Prostate gland (tissue), 2 donors: Measurements from ENCODE around the gene ADGRG7. TPM values are rescaled to one million over a fixed set of nuclear protein-coding genes. Genes with fewer than 3 reads are reported as not detected.
A peak's percentile ranks its signal among the peaks of the same experiment; 100 is the strongest.

ENCODE experiments used
- DNase-seq: peaks from one replicate; pipeline ENCODE4 v3.0.0-alpha.2; 2019; ENCODE audit warnings: low spot score
- H3K27ac ChIP-seq, 2 donors: fragments of 200-600 bp; sonication (generic); 2 replicates each; pipeline ENCODE4 v1.5.1; 2017 to 2019
- H3K27me3 ChIP-seq: fragments of 200-600 bp; sonication (generic); replicated peaks from 2 replicates; pipeline ENCODE4 v1.5.1; 2019; ENCODE audit not compliant: insufficient read depth
- H3K36me3 ChIP-seq, 2 donors: fragments of 200-600 bp; sonication (generic); 1 replicate in 1 of 2; 2 replicates in 1 of 2; pipeline versions ENCODE4 v1.5.1 to v1.8.1; 2017 to 2019
- H3K4me1 ChIP-seq: fragments of 200-600 bp; sonication (generic); replicated peaks from 2 replicates; pipeline ENCODE4 v1.5.1; 2019
- H3K4me3 ChIP-seq, 2 donors: fragments of 200-600 bp; sonication (generic); 2 replicates each; pipeline ENCODE4 v1.5.1; 2017 to 2019
- H3K9me3 ChIP-seq: fragments of 200-600 bp; sonication (generic); 2 replicates; pipeline ENCODE4 v1.5.1; 2017
- POLR2A ChIP-seq: fragments of 450-650 bp; IDR thresholded peaks from one replicate; pipeline ENCODE4 v1.6.1; 2016; ENCODE audit warnings: antibody characterized with exemption, mild to moderate bottlenecking
- POLR2AphosphoS5 ChIP-seq: sonication (generic); formaldehyde crosslinking; IDR thresholded peaks from one replicate; pipeline ENCODE4 v1.6.1; 2017; ENCODE audit warnings: antibody characterized with exemption
- WGBS: methylation state at CpG from one replicate; pipeline ENCODE4 v1.1.5; 2018; 5-methylcytosine and 5-hydroxymethylcytosine counted together
- intact Hi-C: fragments of 100-400 bp; cut with DNase I; formaldehyde crosslinking; loops from one replicate; pipeline ENCODE4 v1.14.2; 2022
- total RNA-seq, 2 donors: library from RNA; depleted of rRNA; stranded (reverse); fragments of >200 nt; gene quantifications; one replicate each; pipeline ENCODE4 v1.1.0, GENCODE V29; 2016
- TF ChIP-seq, protein P1 (sequence below), 4 experiments: fragments of 200-600 bp in 2 of 4; fragments of 450-650 bp in 2 of 4; sonication (generic) in 2 of 4; IDR thresholded peaks; 1 replicate in 3 of 4; 2 replicates in 1 of 4; pipeline ENCODE4 v1.5.1; 2016 to 2019; ENCODE audit warnings: antibody characterized with exemption in 4 of 4, mild to moderate bottlenecking in 2 of 4, moderate library complexity in 2 of 4

Gene ADGRG7
- total RNA-seq, 2 donors from 2014 or later, result 0.68 TPM; not detected in 1

DNA sequence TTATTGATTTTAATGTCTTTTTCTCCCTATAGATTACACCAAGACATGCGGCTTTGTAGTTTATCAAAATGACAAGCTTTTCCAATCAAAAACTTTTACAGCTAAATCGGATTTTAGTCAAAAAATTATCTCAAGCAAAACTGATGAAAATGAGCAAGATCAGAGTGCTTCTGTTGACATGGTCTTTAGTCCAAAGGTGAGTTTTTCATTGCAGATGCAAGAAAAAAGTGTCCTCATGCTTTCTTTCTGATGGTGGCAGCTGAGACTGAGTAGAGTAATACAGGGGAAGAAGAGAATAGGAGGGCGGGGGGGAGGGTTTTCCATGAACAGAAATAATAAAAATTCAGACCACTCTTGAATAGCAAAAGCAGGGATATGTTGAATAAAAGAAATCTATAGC is 36.5 kb downstream of the ADGRG7 start:
- TF ChIP-seq, protein P1, sequence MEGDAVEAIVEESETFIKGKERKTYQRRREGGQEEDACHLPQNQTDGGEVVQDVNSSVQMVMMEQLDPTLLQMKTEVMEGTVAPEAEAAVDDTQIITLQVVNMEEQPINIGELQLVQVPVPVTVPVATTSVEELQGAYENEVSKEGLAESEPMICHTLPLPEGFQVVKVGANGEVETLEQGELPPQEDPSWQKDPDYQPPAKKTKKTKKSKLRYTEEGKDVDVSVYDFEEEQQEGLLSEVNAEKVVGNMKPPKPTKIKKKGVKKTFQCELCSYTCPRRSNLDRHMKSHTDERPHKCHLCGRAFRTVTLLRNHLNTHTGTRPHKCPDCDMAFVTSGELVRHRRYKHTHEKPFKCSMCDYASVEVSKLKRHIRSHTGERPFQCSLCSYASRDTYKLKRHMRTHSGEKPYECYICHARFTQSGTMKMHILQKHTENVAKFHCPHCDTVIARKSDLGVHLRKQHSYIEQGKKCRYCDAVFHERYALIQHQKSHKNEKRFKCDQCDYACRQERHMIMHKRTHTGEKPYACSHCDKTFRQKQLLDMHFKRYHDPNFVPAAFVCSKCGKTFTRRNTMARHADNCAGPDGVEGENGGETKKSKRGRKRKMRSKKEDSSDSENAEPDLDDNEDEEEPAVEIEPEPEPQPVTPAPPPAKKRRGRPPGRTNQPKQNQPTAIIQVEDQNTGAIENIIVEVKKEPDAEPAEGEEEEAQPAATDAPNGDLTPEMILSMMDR (IDR thresholded peaks at IDR 0.05), result no peak
- no peak for TF ChIP-seq POLR2A
- TF ChIP-seq POLR2AphosphoS5, result no peak
- Histone ChIP-seq H3K27me3 (no peaks in the 10 kb centered on the region), H3K9me3 (no peaks in the 10 kb centered on the region), H3K4me3 (no peak overlapping the region), H3K27ac (no peak overlapping the region), H3K4me1 (no peaks in the 10 kb centered on the region), H3K36me3 (no peaks in the 10 kb centered on the region)
- no peak for DNase-seq
- intact Hi-C loops, result no loop called here
- WGBS, result 89% methylated on average over 3 of the region's 3 CpGs

DNA sequence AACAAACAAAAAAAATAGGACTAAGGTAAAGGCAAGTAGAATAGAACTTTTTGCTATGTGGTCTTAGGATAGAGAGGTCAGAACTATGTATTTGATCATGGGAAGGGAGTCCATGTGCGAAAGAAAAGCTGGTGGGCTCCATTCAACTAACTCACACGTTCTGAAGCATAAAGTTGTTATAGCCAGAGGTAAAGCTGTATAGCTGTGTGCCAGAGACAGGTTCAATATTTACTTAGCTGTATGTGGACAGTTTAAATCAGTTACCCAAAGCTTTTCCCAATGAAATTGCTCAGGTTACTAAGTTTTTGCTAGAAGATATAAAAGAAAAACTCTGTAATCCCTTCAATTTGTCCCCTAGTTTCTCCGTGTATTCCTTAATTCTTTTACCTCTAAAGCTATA is 37.8 kb downstream of the ADGRG7 start:
- H3K27me3 ChIP-seq, result no peaks in the 10 kb centered on the region
- TF ChIP-seq POLR2A (no peak), POLR2AphosphoS5 (no peak)
- TF ChIP-seq, protein P1 (IDR thresholded peaks at IDR 0.05), result no peak
- H3K4me3 ChIP-seq, result no peak overlapping the region
- H3K9me3 ChIP-seq, result no peaks in the 10 kb centered on the region
- H3K4me1 ChIP-seq, result no peaks in the 10 kb centered on the region
- no peaks in the 10 kb centered on the region for H3K36me3 ChIP-seq
- intact Hi-C loops, result no loop called here
- H3K27ac ChIP-seq, result no peak overlapping the region
- no peak for DNase-seq
- 49% methylated on average over 3 of the region's 3 CpGs for whole genome bisulfite sequencing

DNA sequence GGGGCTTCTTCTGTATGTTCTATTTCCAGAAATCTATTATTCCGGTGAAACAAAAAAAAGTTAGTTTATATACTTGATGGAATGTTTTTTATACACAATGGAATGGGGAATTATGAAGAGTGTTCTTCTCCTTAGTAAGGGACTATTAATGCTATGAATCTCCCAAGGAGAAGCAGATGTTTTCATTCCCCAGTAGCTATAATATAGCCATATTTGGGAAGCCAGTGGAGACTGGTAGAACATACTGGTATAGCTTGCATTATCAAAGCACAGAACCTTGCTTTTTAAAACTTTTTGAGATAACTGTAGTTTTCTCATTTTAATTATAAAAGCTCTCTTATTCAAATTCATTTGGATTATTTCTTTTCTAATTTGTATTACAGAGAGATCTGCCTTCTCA is 38.3 kb downstream of the ADGRG7 start:
- Histone ChIP-seq H3K4me1 (no peaks in the 10 kb centered on the region), H3K9me3 (no peaks in the 10 kb centered on the region), H3K4me3 (no peak overlapping the region), H3K27me3 (no peaks in the 10 kb centered on the region), H3K27ac (no peak overlapping the region), H3K36me3 (no peaks in the 10 kb centered on the region)
- intact Hi-C loops, result no loop called here
- TF ChIP-seq POLR2AphosphoS5 (no peak), POLR2A (no peak)
- TF ChIP-seq, protein P1 (IDR thresholded peaks at IDR 0.05), result no peak
- 66% methylated on average over 1 of the region's 1 CpG for WGBS
- DNase-seq, result no peak

- TF ChIP-seq, protein P1 (IDR thresholded peaks at IDR 0.05), result peak in 1 of 4 experiments; percentile 10
- TF ChIP-seq POLR2AphosphoS5, result no peak
Observed at GRCh38 chr3:100650651-100651619, 41.5 kb downstream of the ADGRG7 start.

More at GRCh38 chr3:100650651-100651619, 41.5 kb downstream of the ADGRG7 start:
- intact Hi-C loops, result no loop called here
- DNase-seq, result no peak
- 17% methylated on average over 4 of the region's 4 CpGs for WGBS
- no peak overlapping the region for H3K4me3 ChIP-seq
- H3K4me1 ChIP-seq, result no peaks in the 10 kb centered on the region
- H3K27me3 ChIP-seq, result no peaks in the 10 kb centered on the region
- H3K27ac ChIP-seq, result no peak overlapping the region
- no peaks in the 10 kb centered on the region for H3K36me3 ChIP-seq
- H3K9me3 ChIP-seq, result no peaks in the 10 kb centered on the region
